ENCODE results near the gene COX7A2L. TPM values are rescaled to one million over a fixed set of nuclear protein-coding genes. Genes with fewer than 3 reads are reported as not detected.
"Not testable (repeated sequence)": the region's sequence is repeated elsewhere in the genome, so short reads cannot be mapped to it uniquely, and the experiment has no call there.

The COX7A2L gene
- total RNA-seq, 2 donors from 2014 or later = 167 to 170 TPM

DNA sequence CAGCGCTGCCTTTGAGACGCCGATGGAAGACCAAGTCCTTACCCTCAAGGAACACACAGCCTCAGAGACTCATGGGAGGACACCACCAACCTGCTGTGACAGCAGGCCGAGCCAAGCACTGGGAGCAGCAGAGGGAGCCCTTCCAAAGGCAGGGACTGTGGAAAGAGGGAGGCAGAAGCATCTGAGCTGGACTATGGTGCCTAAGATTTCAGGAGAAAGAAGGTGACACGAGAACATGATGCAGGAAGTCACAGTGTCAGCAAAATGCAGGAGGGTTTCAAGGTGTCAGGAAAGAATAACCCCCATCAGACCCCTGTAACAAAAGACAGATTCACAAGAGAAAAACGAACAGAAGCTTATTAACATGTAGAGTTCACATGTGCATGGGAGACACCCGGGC, 24.2 kb upstream of the COX7A2L start:
- no peak for TF ChIP-seq POLR2A (IDR thresholded peaks at IDR 0.05)
- TF ChIP-seq, protein P1, sequence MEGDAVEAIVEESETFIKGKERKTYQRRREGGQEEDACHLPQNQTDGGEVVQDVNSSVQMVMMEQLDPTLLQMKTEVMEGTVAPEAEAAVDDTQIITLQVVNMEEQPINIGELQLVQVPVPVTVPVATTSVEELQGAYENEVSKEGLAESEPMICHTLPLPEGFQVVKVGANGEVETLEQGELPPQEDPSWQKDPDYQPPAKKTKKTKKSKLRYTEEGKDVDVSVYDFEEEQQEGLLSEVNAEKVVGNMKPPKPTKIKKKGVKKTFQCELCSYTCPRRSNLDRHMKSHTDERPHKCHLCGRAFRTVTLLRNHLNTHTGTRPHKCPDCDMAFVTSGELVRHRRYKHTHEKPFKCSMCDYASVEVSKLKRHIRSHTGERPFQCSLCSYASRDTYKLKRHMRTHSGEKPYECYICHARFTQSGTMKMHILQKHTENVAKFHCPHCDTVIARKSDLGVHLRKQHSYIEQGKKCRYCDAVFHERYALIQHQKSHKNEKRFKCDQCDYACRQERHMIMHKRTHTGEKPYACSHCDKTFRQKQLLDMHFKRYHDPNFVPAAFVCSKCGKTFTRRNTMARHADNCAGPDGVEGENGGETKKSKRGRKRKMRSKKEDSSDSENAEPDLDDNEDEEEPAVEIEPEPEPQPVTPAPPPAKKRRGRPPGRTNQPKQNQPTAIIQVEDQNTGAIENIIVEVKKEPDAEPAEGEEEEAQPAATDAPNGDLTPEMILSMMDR (IDR thresholded peaks at IDR 0.05) = peak in 1 of 4 experiments; percentile 16
- no peak for TF ChIP-seq POLR2AphosphoS5 (IDR thresholded peaks at IDR 0.05)
- 74% methylated on average over 7 of the region's 7 CpGs for WGBS
- intact Hi-C loops (cut with DNase I) = no loop called here
- DNase-seq (ENCODE audit: low spot score) = no peak
- Histone ChIP-seq H3K27ac (no peak overlapping the region), H3K4me1 (replicated peaks) (no peaks in the 10 kb centered on the region), H3K4me3 (no peak overlapping the region), H3K9me3 (no peaks in the 10 kb centered on the region), H3K27me3 (replicated peaks; ENCODE audit: insufficient read depth) (no peaks in the 10 kb centered on the region), H3K36me3 (no peaks in the 10 kb centered on the region)

DNA sequence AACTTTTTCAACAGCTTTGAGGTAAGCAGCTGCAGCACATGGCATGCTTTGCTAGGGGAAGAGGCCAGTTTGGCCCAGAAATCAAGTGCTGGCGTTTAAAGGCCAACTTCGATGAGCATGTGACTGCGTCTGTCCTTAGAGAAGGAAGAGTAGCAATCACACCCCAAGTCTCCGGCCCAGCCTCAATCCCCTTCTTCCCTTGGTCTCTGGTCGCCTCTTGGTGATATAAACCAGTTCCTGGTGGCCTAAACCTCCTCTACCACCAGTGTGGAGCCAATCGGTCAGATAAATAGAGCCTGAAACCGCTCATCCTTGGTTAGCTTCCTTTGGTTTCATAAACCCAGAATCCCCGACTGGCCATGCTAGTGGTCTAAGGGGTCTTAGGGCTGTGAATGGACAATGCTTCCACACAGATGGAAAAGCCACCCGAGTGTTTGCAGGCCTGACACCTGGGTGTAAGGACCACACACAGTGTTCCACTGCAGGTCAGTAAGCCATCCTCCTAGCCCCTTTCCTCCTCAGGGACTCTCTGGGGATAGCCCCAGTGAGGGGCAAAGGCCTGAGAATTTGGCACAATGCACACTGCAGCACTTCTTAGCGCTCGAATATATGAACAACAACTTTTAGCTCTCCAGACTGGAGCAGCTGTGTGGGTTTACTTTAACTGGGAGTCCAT, 23.0 kb upstream of the COX7A2L start:
- no peak for DNase-seq (ENCODE audit: low spot score)
- no peaks in the 10 kb centered on the region for H3K36me3 ChIP-seq
- H3K27me3 ChIP-seq (replicated peaks; ENCODE audit: insufficient read depth) = no peaks in the 10 kb centered on the region
- 88% methylated on average over 11 of the region's 11 CpGs for WGBS
- no peaks in the 10 kb centered on the region for H3K9me3 ChIP-seq
- H3K27ac ChIP-seq = no peak overlapping the region
- intact Hi-C loops (cut with DNase I) = no loop called here
- H3K4me1 ChIP-seq (replicated peaks) = no peaks in the 10 kb centered on the region
- TF ChIP-seq, protein P1 (IDR thresholded peaks at IDR 0.05) = no peak
- TF ChIP-seq POLR2A (IDR thresholded peaks at IDR 0.05) (no peak), POLR2AphosphoS5 (IDR thresholded peaks at IDR 0.05) (no peak)
- H3K4me3 ChIP-seq = no peak overlapping the region

DNA sequence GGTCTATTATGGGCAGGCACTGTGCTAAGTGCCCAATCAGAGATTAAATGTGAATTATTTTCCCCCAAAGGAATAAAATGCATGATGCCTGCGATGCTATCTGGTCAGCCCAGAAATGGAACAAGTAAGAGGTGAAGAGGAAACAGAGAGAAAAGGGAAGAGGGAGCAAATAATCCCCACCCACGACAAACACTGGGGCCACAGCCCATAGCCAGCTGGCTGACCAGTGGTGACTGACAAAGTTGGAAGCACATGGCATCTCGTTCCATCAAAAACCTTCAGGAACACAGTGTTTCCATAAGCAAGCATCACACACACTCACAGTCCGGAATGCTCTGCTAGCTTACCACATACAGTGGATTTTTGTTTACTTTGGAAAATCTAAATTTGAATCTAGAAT, 21.1 kb upstream of the COX7A2L start:
- H3K27me3 ChIP-seq (replicated peaks; ENCODE audit: insufficient read depth) = no peaks in the 10 kb centered on the region
- no peaks in the 10 kb centered on the region for H3K36me3 ChIP-seq
- intact Hi-C loops (cut with DNase I) = no loop called here
- 48% methylated on average over 4 of the region's 4 CpGs for WGBS
- no peak overlapping the region for H3K4me3 ChIP-seq
- H3K4me1 ChIP-seq (replicated peaks) = no peaks in the 10 kb centered on the region
- no peak for DNase-seq (ENCODE audit: low spot score)
- no peak for TF ChIP-seq POLR2A (IDR thresholded peaks at IDR 0.05)
- TF ChIP-seq POLR2AphosphoS5 (IDR thresholded peaks at IDR 0.05) = peak; percentile 24
- TF ChIP-seq, protein P1 (IDR thresholded peaks at IDR 0.05) = no peak
- no peaks in the 10 kb centered on the region for H3K9me3 ChIP-seq
- no peak overlapping the region for H3K27ac ChIP-seq

DNA sequence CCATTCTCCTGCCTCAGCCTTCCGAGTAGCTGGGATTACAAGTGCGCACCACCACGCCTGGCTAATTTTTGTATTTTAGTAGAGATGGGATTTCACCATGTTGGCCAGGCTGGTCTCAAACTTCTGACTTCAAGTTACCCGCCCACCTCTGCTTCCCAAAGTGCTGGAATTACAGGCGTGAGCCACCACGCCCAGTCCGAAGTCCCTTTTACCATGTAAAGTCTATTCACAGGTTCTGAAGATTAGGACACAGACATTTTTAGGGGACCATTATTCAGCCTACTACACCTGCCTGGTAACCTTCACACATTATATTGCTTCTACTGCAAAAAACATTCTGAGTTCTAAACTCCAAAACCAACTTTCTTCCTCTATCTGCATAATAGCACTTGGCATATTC, 19.0 kb upstream of the COX7A2L start:
- DNase-seq (ENCODE audit: low spot score); intact Hi-C loops (cut with DNase I); H3K4me1 ChIP-seq (replicated peaks); H3K9me3 ChIP-seq; H3K36me3 ChIP-seq; H3K27ac ChIP-seq; H3K27me3 ChIP-seq (replicated peaks; ENCODE audit: insufficient read depth); H3K4me3 ChIP-seq: not testable (repeated sequence)
- 96% methylated on average over 7 of the region's 7 CpGs for whole genome bisulfite sequencing

DNA sequence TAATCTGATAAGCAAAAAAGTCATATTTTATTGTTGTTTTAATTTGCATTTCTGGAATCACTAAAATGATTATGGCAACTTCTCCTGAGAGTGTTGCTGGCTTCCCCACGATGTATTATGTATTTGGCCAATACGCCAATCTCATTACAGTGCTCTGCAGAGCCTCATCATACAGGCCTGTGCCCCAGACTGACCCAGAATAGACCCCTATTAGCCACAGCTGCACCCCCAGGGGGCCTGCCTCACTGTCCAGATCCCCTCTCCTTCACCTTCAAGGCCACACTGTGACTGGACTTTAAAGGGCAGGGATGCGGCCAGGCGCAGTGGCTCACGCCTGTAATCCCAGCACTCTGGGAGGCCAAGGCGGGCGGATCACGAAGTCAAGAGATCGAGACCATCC, 17.4 kb upstream of the COX7A2L start:
- no peak for TF ChIP-seq POLR2A (IDR thresholded peaks at IDR 0.05)
- TF ChIP-seq, protein P1 (IDR thresholded peaks at IDR 0.05) = no peak
- no peak for TF ChIP-seq POLR2AphosphoS5 (IDR thresholded peaks at IDR 0.05)
- intact Hi-C loops (cut with DNase I) = no loop called here
- 95% methylated on average over 9 of the region's 9 CpGs for WGBS
- H3K36me3 ChIP-seq = no peaks in the 10 kb centered on the region
- no peak for DNase-seq (ENCODE audit: low spot score)
- H3K4me3 ChIP-seq = no peak overlapping the region
- no peaks in the 10 kb centered on the region for H3K9me3 ChIP-seq
- H3K27ac ChIP-seq = no peak overlapping the region
- no peaks in the 10 kb centered on the region for H3K4me1 ChIP-seq (replicated peaks)
- H3K27me3 ChIP-seq (replicated peaks; ENCODE audit: insufficient read depth) = no peaks in the 10 kb centered on the region
